Kidney epithelial cell (primary cell): ENCODE measurements around the gene SLC38A1. TPM values are rescaled to one million over a fixed set of nuclear protein-coding genes. Genes with fewer than 3 reads are reported as not detected.
A peak's percentile ranks its signal among the peaks of the same experiment; 100 is the strongest.

Experiments
- DNase-seq: peaks from one replicate; pipeline ENCODE4 v3.0.0-alpha.2; 2010; ENCODE audit warnings: low read depth
- H3K27me3 ChIP-seq: 2 replicates; pipeline ENCODE4 v1.6.0; 2011; ENCODE audit warnings: low read length; ENCODE audit not compliant: control insufficient read depth, insufficient read depth
- H3K36me3 ChIP-seq: 2 replicates; pipeline ENCODE4 v1.5.1; 2011; ENCODE audit warnings: low read length; ENCODE audit not compliant: control insufficient read depth, insufficient read depth
- H3K4me3 ChIP-seq: 2 replicates; pipeline ENCODE4 v1.5.1; 2011; ENCODE audit warnings: low read depth, mild to moderate bottlenecking, control low read depth, low read length
- total RNA-seq: library from RNA; depleted of rRNA; stranded (reverse); fragments of >200 nt; gene quantifications from 2 replicates; pipeline ENCODE4 v1.2.3, GENCODE V29; 2015
- TF ChIP-seq, protein P1 (sequence below): IDR thresholded peaks from 2 replicates; pipeline ENCODE4 v1.5.1; 2011; ENCODE audit warnings: mild to moderate bottlenecking, moderate library complexity, low read length, control low read depth, inconsistent platforms; ENCODE audit not compliant: insufficient read depth, poor library complexity, severe bottlenecking

SLC38A1 gene
- total RNA-seq, 1 donor from 2014 or later, result 245 TPM

GRCh38 chr12:46263140-46264016 lies 5.5 kb downstream of the SLC38A1 start:
- no peak for DNase-seq
- no peaks in the 10 kb centered on the region for H3K27me3 ChIP-seq
- TF ChIP-seq, protein P1, sequence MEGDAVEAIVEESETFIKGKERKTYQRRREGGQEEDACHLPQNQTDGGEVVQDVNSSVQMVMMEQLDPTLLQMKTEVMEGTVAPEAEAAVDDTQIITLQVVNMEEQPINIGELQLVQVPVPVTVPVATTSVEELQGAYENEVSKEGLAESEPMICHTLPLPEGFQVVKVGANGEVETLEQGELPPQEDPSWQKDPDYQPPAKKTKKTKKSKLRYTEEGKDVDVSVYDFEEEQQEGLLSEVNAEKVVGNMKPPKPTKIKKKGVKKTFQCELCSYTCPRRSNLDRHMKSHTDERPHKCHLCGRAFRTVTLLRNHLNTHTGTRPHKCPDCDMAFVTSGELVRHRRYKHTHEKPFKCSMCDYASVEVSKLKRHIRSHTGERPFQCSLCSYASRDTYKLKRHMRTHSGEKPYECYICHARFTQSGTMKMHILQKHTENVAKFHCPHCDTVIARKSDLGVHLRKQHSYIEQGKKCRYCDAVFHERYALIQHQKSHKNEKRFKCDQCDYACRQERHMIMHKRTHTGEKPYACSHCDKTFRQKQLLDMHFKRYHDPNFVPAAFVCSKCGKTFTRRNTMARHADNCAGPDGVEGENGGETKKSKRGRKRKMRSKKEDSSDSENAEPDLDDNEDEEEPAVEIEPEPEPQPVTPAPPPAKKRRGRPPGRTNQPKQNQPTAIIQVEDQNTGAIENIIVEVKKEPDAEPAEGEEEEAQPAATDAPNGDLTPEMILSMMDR, result peak; percentile 33
- H3K36me3 ChIP-seq, result no peaks in the 10 kb centered on the region
- no peak overlapping the region for H3K4me3 ChIP-seq

DNA sequence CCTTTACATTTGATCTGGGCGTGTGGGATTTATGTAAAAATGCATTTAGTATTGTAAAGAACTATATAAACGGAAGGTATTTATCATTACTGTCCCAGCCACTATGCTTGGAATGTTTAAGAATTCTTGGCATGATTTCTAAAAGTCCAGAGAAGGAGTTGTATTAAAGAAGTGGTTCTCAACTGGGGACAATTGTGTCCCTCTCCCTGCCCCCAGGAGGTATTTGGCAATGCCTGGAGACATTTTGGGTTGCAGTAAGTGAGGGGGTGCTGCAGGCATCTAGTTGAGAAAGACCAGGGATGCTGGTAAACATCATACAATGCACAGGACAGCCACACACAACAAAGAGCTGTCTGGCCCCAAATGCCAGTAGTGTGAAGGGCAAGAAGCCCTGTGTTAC lies 7.2 kb downstream of the SLC38A1 start:
- Histone ChIP-seq H3K36me3 (no peaks in the 10 kb centered on the region), H3K4me3 (no peak overlapping the region)
- no peak for DNase-seq

DNA sequence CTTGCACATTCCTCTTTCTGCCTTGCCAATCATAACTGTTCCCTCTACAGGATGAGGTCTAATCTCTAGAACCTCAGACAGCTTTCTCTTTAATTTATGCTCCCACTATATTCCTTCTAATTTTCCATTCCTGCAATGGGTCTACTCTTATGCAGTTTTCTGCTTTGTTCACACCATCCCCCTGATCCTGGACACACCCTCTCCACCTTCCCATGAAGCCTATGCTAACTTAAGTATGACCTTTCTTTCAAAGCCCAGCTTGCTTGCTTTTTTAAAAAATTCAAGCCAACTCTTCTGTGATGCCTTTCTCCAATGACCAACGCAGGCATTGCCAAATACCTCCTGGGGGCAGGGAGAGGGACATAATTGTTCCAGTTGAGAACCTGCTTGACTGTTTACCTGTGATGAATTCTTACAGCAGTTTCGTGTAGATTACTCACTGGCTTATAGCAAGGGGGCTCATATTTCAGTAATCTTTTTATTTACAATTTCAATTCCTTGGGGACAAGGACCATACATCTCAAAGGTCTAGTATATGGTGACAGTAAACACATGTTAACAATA lies 7.8 kb downstream of the SLC38A1 start:
- no peak for DNase-seq
- no peaks in the 10 kb centered on the region for H3K36me3 ChIP-seq
- no peaks in the 10 kb centered on the region for H3K27me3 ChIP-seq
- TF ChIP-seq, protein P1, result no peak
- no peak overlapping the region for H3K4me3 ChIP-seq

More for the DNA sequence above, 7.2 kb downstream of the SLC38A1 start:
- H3K27me3 ChIP-seq, result no peaks in the 10 kb centered on the region
- TF ChIP-seq, protein P1, result no peak

- no peak overlapping the region for H3K4me3 ChIP-seq
- no peaks in the 10 kb centered on the region for H3K36me3 ChIP-seq
- DNase-seq, result no peak
- TF ChIP-seq, protein P1, result no peak
- H3K27me3 ChIP-seq, result no peaks in the 10 kb centered on the region
Observed at GRCh38 chr12:46260124-46260912, 8.5 kb downstream of the SLC38A1 start.

DNA sequence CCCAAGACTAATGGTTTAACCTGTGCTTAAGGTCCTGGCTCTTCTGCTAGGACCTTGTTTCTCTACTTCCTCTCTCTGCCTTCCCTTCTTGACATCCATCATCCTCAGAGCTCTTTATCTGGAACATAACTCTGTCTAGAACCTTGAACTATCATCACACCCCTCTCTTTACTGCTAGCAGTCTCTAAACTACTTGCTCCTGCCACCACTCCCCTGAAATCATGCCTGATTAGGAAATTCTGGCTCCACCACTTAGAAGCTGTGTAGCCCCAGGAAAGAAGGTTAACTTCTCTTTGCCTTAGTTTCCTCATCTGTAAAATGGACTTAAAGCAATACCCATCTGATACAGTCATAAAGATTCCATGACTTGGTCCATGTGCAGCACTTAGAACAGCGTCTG lies 9.1 kb downstream of the SLC38A1 start:
- no peaks in the 10 kb centered on the region for H3K36me3 ChIP-seq
- H3K4me3 ChIP-seq, result no peak overlapping the region

More for the DNA sequence above, 9.1 kb downstream of the SLC38A1 start:
- TF ChIP-seq, protein P1, result no peak
- H3K27me3 ChIP-seq, result no peaks in the 10 kb centered on the region
- no peak for DNase-seq
